T-cell (primary cell): Measurements from ENCODE around the gene DIMT1. TPM values are rescaled to one million over a fixed set of nuclear protein-coding genes. Genes with fewer than 3 reads are reported as not detected.
A peak's percentile ranks its signal among the peaks of the same experiment; 100 is the strongest.

Source experiments
- ATAC-seq, 4 experiments: fragments of 200-7000 bp in 3 of 4; fragments of 150-1000 bp in 1 of 4; cut with Tn5 transposase; replicated peaks in 1 of 4; 1 replicate in 3 of 4; 2 replicates in 1 of 4; pipeline ENCODE4 v1.10.0; 2021; ENCODE audit warnings: moderate library complexity in 3 of 4, mild to moderate bottlenecking in 2 of 4, moderate number of reproducible peaks in 1 of 4
- CTCF ChIA-PET, 2 donors: fragments of 300-600 bp; sonication (Branson Sonifier 250); formaldehyde crosslinking; loops; one replicate each; lab custom pipeline; 2022; ENCODE audit warnings: antibody characterized with exemption in 2 of 2; lab: Charles Lee
- POLR2A ChIA-PET, 2 donors: fragments of 300-600 bp; sonication (Branson Sonifier 250); formaldehyde crosslinking; loops; one replicate each; lab custom pipeline; 2022; ENCODE audit warnings: antibody characterized with exemption in 2 of 2; lab: Charles Lee
- DNase-seq, 35 experiments: peaks; one replicate each; pipeline versions ENCODE4 v3.0.0 to v3.0.0-alpha.2; 2013 to 2023
- H3K27ac ChIP-seq: one replicate; pipeline ENCODE4 v1.5.1; 2013; ENCODE audit warnings: low read length
- H3K27me3 ChIP-seq, 2 experiments: replicated peaks in 1 of 2; 1 replicate in 1 of 2; 2 replicates in 1 of 2; pipeline versions ENCODE4 v1.6.1 to v1.7.0; 2013; ENCODE audit warnings: low read length in 1 of 2, mixed read lengths in 1 of 2; ENCODE audit not compliant: control insufficient read depth in 2 of 2, insufficient read depth in 2 of 2; ENCODE audit errors: extremely low read depth in 1 of 2
- H3K36me3 ChIP-seq, 2 donors: 1 replicate in 1 of 2; 2 replicates in 1 of 2; pipeline versions ENCODE4 v1.6.1 to v1.7.0; 2013; ENCODE audit warnings: low read length in 1 of 2; ENCODE audit not compliant: control insufficient read depth in 2 of 2, insufficient read depth in 1 of 2; ENCODE audit errors: extremely low read depth in 1 of 2
- H3K4me1 ChIP-seq, 2 experiments: 1 replicate in 1 of 2; 2 replicates in 1 of 2; pipeline versions ENCODE4 v1.6.1 to v1.7.0; 2013; ENCODE audit warnings: low read length in 2 of 2, mixed read lengths in 1 of 2; ENCODE audit not compliant: insufficient read depth in 2 of 2, control insufficient read depth in 1 of 2; ENCODE audit errors: extremely low read depth in 1 of 2
- H3K4me3 ChIP-seq, 2 donors: 1 replicate in 1 of 2; 2 replicates in 1 of 2; pipeline versions ENCODE4 v1.5.1 to v1.7.0; 2013; ENCODE audit warnings: mild to moderate bottlenecking in 2 of 2, low read length in 1 of 2, moderate library complexity in 1 of 2; ENCODE audit not compliant: control insufficient read depth in 1 of 2; ENCODE audit errors: extremely low read depth in 1 of 2
- H3K9me3 ChIP-seq: 2 replicates; pipeline ENCODE4 v1.7.0; 2013
- H3K27ac Mint-ChIP-seq, 2 donors: one replicate each; pipeline ENCODE4 v1.8.0; 2020 to 2021; ENCODE audit warnings: mild to moderate bottlenecking in 2 of 2, mixed read lengths in 2 of 2
- H3K27me3 Mint-ChIP-seq, 2 donors: one replicate each; pipeline ENCODE4 v1.8.0; 2021 to 2022; ENCODE audit warnings: mixed read lengths in 2 of 2
- H3K36me3 Mint-ChIP-seq: one replicate; pipeline ENCODE4 v1.8.0; 2021; ENCODE audit warnings: mixed read lengths
- H3K4me1 Mint-ChIP-seq, 3 donors: one replicate each; pipeline ENCODE4 v1.8.0; 2020 to 2022; ENCODE audit warnings: mixed read lengths in 3 of 3, mild to moderate bottlenecking in 1 of 3
- H3K4me3 Mint-ChIP-seq, 3 donors: one replicate each; pipeline ENCODE4 v1.8.0; 2020 to 2022; ENCODE audit warnings: mild to moderate bottlenecking in 3 of 3, mixed read lengths in 3 of 3, moderate library complexity in 3 of 3
- H3K9me3 Mint-ChIP-seq, 3 donors: one replicate each; pipeline ENCODE4 v1.8.0; 2020 to 2022; ENCODE audit warnings: mixed read lengths in 3 of 3
- WGBS: methylation state at CpG from one replicate; pipeline ENCODE4 v1.1.5; 2013; ENCODE audit warnings: missing lambda C conversion rate; ENCODE audit not compliant: insufficient coverage; 5-methylcytosine and 5-hydroxymethylcytosine counted together
- total RNA-seq, 35 experiments: library from RNA in 6 of 35; stranded (reverse) in 6 of 35; fragments of 120-200 nt in 1 of 35; gene quantifications; one replicate each; pipeline versions ENCODE4 v1.2.1 to v1.2.4 and lab custom pipeline; 2013 to 2026

DIMT1 gene
- total RNA-seq, 5 donors from 2014 or later (not counting 1 experiment from before 2014, with no cell fraction given), result 18.5 to 27.5 (median 25.4) TPM

DNA sequence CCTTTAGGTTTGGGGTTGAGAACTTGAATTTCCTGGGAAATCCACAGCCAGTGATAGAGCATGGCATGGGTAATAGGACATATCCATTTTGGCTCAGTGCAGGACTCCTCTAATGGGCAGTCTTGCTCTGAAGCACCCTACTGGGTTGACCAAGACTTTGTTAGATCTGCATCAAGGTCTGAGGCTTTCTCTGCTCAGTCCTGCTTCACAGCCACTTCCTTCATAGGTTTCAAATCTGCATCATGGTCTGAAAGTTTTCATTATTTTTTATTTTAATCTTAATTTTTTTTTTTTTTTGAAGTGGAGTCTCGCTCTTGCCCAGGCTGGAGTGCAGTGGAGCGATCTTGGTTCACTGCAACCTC is 61.2 kb downstream of the DIMT1 start:
- Histone ChIP-seq H3K27me3 (no peaks in the 10 kb centered on the region), H3K36me3 (peaks cover 0 to 5% of the 10 kb centered on the region in 2 donors), H3K9me3 (no peaks in the 10 kb centered on the region), H3K27ac (peak overlapping the region; percentile 11), H3K4me3 (no peak overlapping the region), H3K4me1 (peaks cover 28 to 38% of the 10 kb centered on the region in 2 experiments)
- Mint-ChIP-seq H3K36me3 (no peaks in the 10 kb centered on the region), H3K9me3 (no peaks in the 10 kb centered on the region), H3K4me3 (peak overlapping the region in 2 of 3 donors; percentile 52 to 67), H3K27ac (peak overlapping the region; percentile 15 to 90), H3K27me3 (no peaks in the 10 kb centered on the region), H3K4me1 (peaks cover 49 to 64% (median 64%) of the 10 kb centered on the region in 3 donors)
- POLR2A ChIA-PET, result no interaction called here
- WGBS, result no CpG with 5 or more reads among the region's 2 CpGs
- CTCF ChIA-PET, result interaction anchor here in 1 of 2 donors (1.1 to 1.2 kb wide), 3 partner anchors 10 to 51 kb away, joined by 3 to 9 read pairs (median 3); partner anchors contain the start of gene KIF2A
- ATAC-seq (peak in 1 of 4 experiments; percentile 11), DNase-seq (no peak)

- peak overlapping the region in 1 of 2 donors; percentile 38 for H3K4me3 ChIP-seq
- H3K4me1 ChIP-seq, result peaks cover 28 to 40% of the 10 kb centered on the region in 2 experiments
- H3K36me3 ChIP-seq, result peaks cover 0 to 5% of the 10 kb centered on the region in 2 donors
- ATAC-seq (peak; percentile 60 to 77 (median 74)), DNase-seq (peak in 2 of 35 experiments; percentile 8 to 38)
- no peaks in the 10 kb centered on the region for H3K9me3 Mint-ChIP-seq
- H3K27ac ChIP-seq, result peak overlapping the region; percentile 11
- CTCF ChIA-PET, result interaction anchor here in 1 of 2 donors (0.7 to 1.2 kb wide), 5 partner anchors 11 to 118 kb away, joined by 3 to 9 read pairs (median 4); partner anchors contain the start of gene KIF2A
- H3K4me3 Mint-ChIP-seq, result peak overlapping the region; percentile 52 to 67 (median 53)
- POLR2A ChIA-PET, result interaction anchor here (0.5 to 0.6 kb wide), 3 partner anchors 14 to 281 kb away, joined by 4 to 6 read pairs (median 6); no protein-coding TSS in a partner anchor
- H3K9me3 ChIP-seq, result no peaks in the 10 kb centered on the region
- H3K27me3 ChIP-seq, result no peaks in the 10 kb centered on the region
- H3K27me3 Mint-ChIP-seq, result no peaks in the 10 kb centered on the region
- peak overlapping the region; percentile 89 to 90 for H3K27ac Mint-ChIP-seq
- peaks cover 53 to 63% (median 62%) of the 10 kb centered on the region in 3 donors for H3K4me1 Mint-ChIP-seq
- WGBS, result 0% methylated on average over 2 of the region's 4 CpGs
- H3K36me3 Mint-ChIP-seq, result no peaks in the 10 kb centered on the region
These were observed 61.8 kb downstream of the DIMT1 start for GRCh38 chr5:62341783-62342475.

DNA sequence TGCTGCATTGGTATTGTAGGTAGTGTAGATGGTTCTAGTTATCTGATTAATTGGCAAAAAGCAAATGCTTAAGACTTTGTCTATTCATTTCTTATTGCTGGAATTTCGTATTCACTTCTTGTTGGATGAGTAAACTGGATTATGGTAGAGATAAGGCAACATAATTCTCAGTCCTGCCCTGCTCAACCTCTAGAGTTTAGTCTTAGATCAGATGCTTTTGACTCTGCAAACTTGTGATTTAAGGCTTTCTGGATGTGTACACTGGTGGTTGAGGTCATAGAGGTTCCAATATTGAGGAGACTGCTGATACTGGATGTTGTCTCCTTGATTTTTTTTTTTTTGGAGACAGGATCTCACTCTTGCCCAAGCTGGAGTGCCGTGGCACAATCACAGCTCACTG is 62.7 kb downstream of the DIMT1 start:
- Histone ChIP-seq H3K27me3 (no peaks in the 10 kb centered on the region), H3K4me3 (no peak overlapping the region), H3K27ac (peak overlapping the region; percentile 11), H3K36me3 (peaks cover 0 to 5% of the 10 kb centered on the region in 2 donors), H3K4me1 (peaks cover 28 to 40% of the 10 kb centered on the region in 2 experiments), H3K9me3 (no peaks in the 10 kb centered on the region)
- H3K27ac Mint-ChIP-seq, result peak overlapping the region; percentile 89 to 90
- H3K27me3 Mint-ChIP-seq, result no peaks in the 10 kb centered on the region
- H3K36me3 Mint-ChIP-seq, result no peaks in the 10 kb centered on the region
- ChIA-PET CTCF (interaction anchor here in 1 of 2 donors (1.0 to 1.2 kb wide), 4 partner anchors 12 to 49 kb away, joined by 3 to 4 read pairs (median 4); no protein-coding TSS in a partner anchor), POLR2A (interaction anchor here in 1 of 2 donors (0.6 kb wide), 1 partner anchor 16 kb away, joined by 3 read pairs; no protein-coding TSS in a partner anchor)
- DNase-seq (no peak), ATAC-seq (no peak)
- H3K4me3 Mint-ChIP-seq, result peak overlapping the region in 1 of 3 donors; percentile 67
- no peaks in the 10 kb centered on the region for H3K9me3 Mint-ChIP-seq
- no CpG with 5 or more reads among the region's 2 CpGs for WGBS
- peaks cover 63 to 65% (median 64%) of the 10 kb centered on the region in 3 donors for H3K4me1 Mint-ChIP-seq

DNA sequence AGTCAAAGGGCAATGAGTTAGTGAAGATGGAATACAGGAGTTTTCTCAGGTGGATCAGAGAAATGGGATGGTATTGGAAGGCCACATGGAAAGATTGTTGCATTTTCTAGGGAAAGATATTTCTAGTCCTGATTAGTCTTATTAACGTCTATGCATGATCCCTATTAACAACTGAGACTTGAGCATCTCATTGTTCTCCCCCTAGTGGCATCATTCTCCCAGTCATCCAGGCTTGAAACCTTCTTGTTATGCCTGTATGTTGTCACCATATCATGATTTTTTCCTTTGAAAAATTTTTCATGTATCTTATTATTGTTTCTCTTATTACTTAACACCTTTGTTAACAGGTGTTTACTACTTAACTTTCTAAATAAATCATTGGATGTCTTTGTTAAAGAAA is 63.3 kb downstream of the DIMT1 start:
- H3K4me3 ChIP-seq, result no peak overlapping the region
- Mint-ChIP-seq H3K9me3 (no peaks in the 10 kb centered on the region), H3K27ac (peak overlapping the region in 1 of 2 donors; percentile 23), H3K36me3 (no peaks in the 10 kb centered on the region), H3K4me1 (peaks cover 67% of the 10 kb centered on the region in 3 donors), H3K27me3 (no peaks in the 10 kb centered on the region), H3K4me3 (no peak overlapping the region)
- ChIA-PET CTCF (interaction anchor here in 1 of 2 donors (1.0 to 1.2 kb wide), 4 partner anchors 12 to 49 kb away, joined by 3 to 4 read pairs (median 4); no protein-coding TSS in a partner anchor), POLR2A (interaction anchor here in 1 of 2 donors (0.6 to 0.7 kb wide), 2 partner anchors 16 to 81 kb away, joined by 3 to 5 read pairs; no protein-coding TSS in a partner anchor)
- H3K27me3 ChIP-seq, result no peaks in the 10 kb centered on the region
- H3K27ac ChIP-seq, result no peak overlapping the region
- no peaks in the 10 kb centered on the region for H3K9me3 ChIP-seq
- ATAC-seq (no peak), DNase-seq (peak in 2 of 35 experiments; percentile 20 to 69)
- WGBS, result no CpG with 5 or more reads among the region's 1 CpG
- H3K36me3 ChIP-seq, result peaks cover 0 to 5% of the 10 kb centered on the region in 2 donors
- peaks cover 28 to 40% of the 10 kb centered on the region in 2 experiments for H3K4me1 ChIP-seq

Other genes with a start within 250 kb of the DIMT1 start
- 100 to 1,000 TPM in 4 of 5 donors, 10 to 100 TPM in 1; 99.8 to 122 (median 107) TPM for gene KIF2A, start 97.7 kb downstream of the DIMT1 start, total RNA-seq
- gene IPO11, start 8.9 kb upstream of the DIMT1 start, total RNA-seq, result 10 to 100 TPM; 17.4 to 25.7 (median 24.7) TPM
- 1 to 10 TPM in 3 of 5 donors, under 1 TPM in 2; 0.43 to 4.5 (median 1.8) TPM for gene LRRC70, start 174.9 kb upstream of the DIMT1 start, total RNA-seq